Neural cell (in vitro differentiated cells): ENCODE data around the gene SLC27A1. TPM values are rescaled to one million over a fixed set of nuclear protein-coding genes. Genes with fewer than 3 reads are reported as not detected.

Experiments
- H2AFZ ChIP-seq: fragments of 200-600, 300-800 bp; sonication (generic), shearing (Covaris generic); 2 replicates; pipeline ENCODE4 v1.6.0; 2014; ENCODE audit warnings: low read depth, mild to moderate bottlenecking, antibody characterized with exemption, low read length, moderate library complexity
- H3F3A ChIP-seq: fragments of 200-600 bp; shearing (Covaris generic); 2 replicates; pipeline ENCODE4 v1.6.1; 2016; ENCODE audit warnings: mild to moderate bottlenecking, moderate library complexity, mixed read lengths, antibody characterized with exemption, low read length; ENCODE audit not compliant: insufficient read depth, poor library complexity, severe bottlenecking
- H3K27ac ChIP-seq: fragments of 200-600, 300-800 bp; sonication (generic), shearing (Covaris generic); 2 replicates; pipeline ENCODE4 v1.5.1; 2014; ENCODE audit warnings: mild to moderate bottlenecking, low read length, moderate library complexity
- H3K27me3 ChIP-seq: fragments of 300-800, 200-600 bp; sonication (generic), shearing (Covaris generic); 2 replicates; pipeline ENCODE4 v1.6.0; 2014; ENCODE audit warnings: mild to moderate bottlenecking, low read depth, low read length, moderate library complexity; ENCODE audit not compliant: insufficient read depth
- H3K36me3 ChIP-seq: fragments of 300-800, 200-600 bp; sonication (generic), shearing (Covaris generic); 2 replicates; pipeline ENCODE4 v1.5.1; 2014; ENCODE audit warnings: mild to moderate bottlenecking, antibody characterized with exemption, low read length, moderate library complexity; ENCODE audit not compliant: insufficient read depth
- H3K4me2 ChIP-seq: fragments of 300-800, 200-600 bp; sonication (generic), shearing (Covaris generic); 2 replicates; pipeline ENCODE4 v1.6.0; 2014; ENCODE audit warnings: mild to moderate bottlenecking, low read length
- H3K4me3 ChIP-seq: fragments of 300-800, 200-600 bp; sonication (generic), shearing (Covaris generic); 2 replicates; pipeline ENCODE4 v1.5.1; 2014; ENCODE audit warnings: mild to moderate bottlenecking, low read length, moderate library complexity
- H3K79me2 ChIP-seq: fragments of 200-600 bp; shearing (Covaris generic); replicated peaks from 2 replicates; pipeline ENCODE4 v1.6.0; 2014; ENCODE audit warnings: mild to moderate bottlenecking, low read length, moderate library complexity; ENCODE audit not compliant: insufficient read depth
- H3K9ac ChIP-seq: fragments of 300-800, 200-600 bp; sonication (generic), shearing (Covaris generic); 2 replicates; pipeline ENCODE4 v1.6.1; 2016; ENCODE audit warnings: mild to moderate bottlenecking, low read length, mixed read lengths
- H3K9me2 ChIP-seq: fragments of 200-600 bp; shearing (Covaris generic); 2 replicates; pipeline ENCODE4 v1.6.1; 2016; ENCODE audit warnings: mild to moderate bottlenecking, low read length, mixed read lengths; ENCODE audit not compliant: insufficient read depth
- H3K9me3 ChIP-seq: fragments of 200-600, 300-800 bp; sonication (generic), shearing (Covaris generic); 2 replicates; pipeline ENCODE4 v1.6.1; 2016; ENCODE audit warnings: mild to moderate bottlenecking, mixed run types, low read length, moderate library complexity, mixed read lengths
- H4K20me1 ChIP-seq: fragments of 200-600 bp; shearing (Covaris generic); 2 replicates; pipeline ENCODE4 v1.6.1; 2016; ENCODE audit warnings: mild to moderate bottlenecking, mixed run types; ENCODE audit not compliant: insufficient read depth
- CTCF ChIP-seq: fragments of 450-650 bp; IDR thresholded peaks from 2 replicates; pipeline ENCODE4 v1.5.1; 2014; ENCODE audit warnings: antibody characterized with exemption, mild to moderate bottlenecking, moderate library complexity; ENCODE audit not compliant: poor library complexity, severe bottlenecking
- POLR2AphosphoS5 ChIP-seq: IDR thresholded peaks from 2 replicates; pipeline ENCODE4 v1.6.1; 2012
- RAD21 ChIP-seq: fragments of 450-650 bp; conservative IDR thresholded peaks from 2 replicates; pipeline ENCODE4 v1.6.1; 2014; ENCODE audit warnings: antibody characterized with exemption, mild to moderate bottlenecking, moderate library complexity
- SMC3 ChIP-seq: fragments of 450-650 bp; conservative IDR thresholded peaks from 2 replicates; pipeline ENCODE4 v1.6.1; 2014; ENCODE audit warnings: antibody characterized with exemption, mild to moderate bottlenecking, moderate library complexity; ENCODE audit not compliant: poor library complexity
- polyA plus RNA-seq: library from polyadenylated mRNA; depleted of rRNA; stranded (reverse); fragments of >200 nt; gene quantifications from 2 replicates; pipeline ENCODE4 v1.2.3, GENCODE V29; 2014
- TF ChIP-seq, protein P1 (sequence below): IDR thresholded peaks from 2 replicates; pipeline ENCODE4 v1.6.1; 2012; ENCODE audit warnings: borderline replicate concordance

SLC27A1 gene
- polyA plus RNA-seq, 1 donor from 2014 or later: 22.0 TPM

- H3K27ac ChIP-seq: no peak overlapping the region
- no peak overlapping the region for H2AFZ ChIP-seq
- H3K27me3 ChIP-seq: no peaks in the 10 kb centered on the region
- no peak overlapping the region for H3K4me2 ChIP-seq
- TF ChIP-seq SMC3 (no peak), POLR2AphosphoS5 (no peak), RAD21 (no peak)
- TF ChIP-seq, protein P1, sequence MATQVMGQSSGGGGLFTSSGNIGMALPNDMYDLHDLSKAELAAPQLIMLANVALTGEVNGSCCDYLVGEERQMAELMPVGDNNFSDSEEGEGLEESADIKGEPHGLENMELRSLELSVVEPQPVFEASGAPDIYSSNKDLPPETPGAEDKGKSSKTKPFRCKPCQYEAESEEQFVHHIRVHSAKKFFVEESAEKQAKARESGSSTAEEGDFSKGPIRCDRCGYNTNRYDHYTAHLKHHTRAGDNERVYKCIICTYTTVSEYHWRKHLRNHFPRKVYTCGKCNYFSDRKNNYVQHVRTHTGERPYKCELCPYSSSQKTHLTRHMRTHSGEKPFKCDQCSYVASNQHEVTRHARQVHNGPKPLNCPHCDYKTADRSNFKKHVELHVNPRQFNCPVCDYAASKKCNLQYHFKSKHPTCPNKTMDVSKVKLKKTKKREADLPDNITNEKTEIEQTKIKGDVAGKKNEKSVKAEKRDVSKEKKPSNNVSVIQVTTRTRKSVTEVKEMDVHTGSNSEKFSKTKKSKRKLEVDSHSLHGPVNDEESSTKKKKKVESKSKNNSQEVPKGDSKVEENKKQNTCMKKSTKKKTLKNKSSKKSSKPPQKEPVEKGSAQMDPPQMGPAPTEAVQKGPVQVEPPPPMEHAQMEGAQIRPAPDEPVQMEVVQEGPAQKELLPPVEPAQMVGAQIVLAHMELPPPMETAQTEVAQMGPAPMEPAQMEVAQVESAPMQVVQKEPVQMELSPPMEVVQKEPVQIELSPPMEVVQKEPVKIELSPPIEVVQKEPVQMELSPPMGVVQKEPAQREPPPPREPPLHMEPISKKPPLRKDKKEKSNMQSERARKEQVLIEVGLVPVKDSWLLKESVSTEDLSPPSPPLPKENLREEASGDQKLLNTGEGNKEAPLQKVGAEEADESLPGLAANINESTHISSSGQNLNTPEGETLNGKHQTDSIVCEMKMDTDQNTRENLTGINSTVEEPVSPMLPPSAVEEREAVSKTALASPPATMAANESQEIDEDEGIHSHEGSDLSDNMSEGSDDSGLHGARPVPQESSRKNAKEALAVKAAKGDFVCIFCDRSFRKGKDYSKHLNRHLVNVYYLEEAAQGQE: no peak
- H4K20me1 ChIP-seq: no peaks in the 10 kb centered on the region
- no peak overlapping the region for H3K4me3 ChIP-seq
- H3K9ac ChIP-seq: no peak overlapping the region
- H3K36me3 ChIP-seq: no peaks in the 10 kb centered on the region
- H3K9me2 ChIP-seq: no peaks in the 10 kb centered on the region
- no peaks in the 10 kb centered on the region for H3K9me3 ChIP-seq
- no peaks in the 10 kb centered on the region for H3K79me2 ChIP-seq
- H3F3A ChIP-seq: peaks cover 3% of the 10 kb centered on the region
Measured at GRCh38 chr19:17423429-17424208, 46.7 kb upstream of the SLC27A1 start.

DNA sequence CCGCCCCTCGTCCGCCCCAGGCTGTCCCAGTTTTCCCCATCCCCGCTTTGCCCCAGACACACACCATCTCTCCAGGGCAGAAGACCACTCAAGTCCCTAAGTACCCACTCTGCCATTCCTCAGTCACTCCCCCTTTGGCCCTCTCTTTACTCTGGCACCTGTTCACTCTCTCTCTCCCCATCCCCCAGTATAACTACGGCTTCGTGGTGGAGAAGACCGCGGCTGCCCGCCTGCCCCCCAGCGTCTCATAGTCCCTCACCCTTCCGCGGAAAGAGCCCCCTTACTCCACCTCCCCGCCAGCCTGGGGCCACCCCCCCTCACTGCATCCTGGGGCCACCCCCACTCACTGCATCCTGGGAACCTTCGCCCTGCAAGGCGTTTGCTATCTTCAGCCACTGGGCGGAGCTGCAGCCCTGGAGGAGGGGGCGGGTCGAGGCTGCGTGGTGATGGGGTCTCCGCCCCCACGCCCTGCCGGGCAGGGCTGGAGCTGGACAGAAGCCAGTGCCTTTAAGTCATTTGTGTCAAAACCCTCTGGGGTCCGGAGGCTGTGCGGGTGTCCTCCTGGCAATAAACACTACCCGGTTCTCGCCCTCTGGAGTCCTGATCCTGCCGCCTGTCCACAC, 45.5 kb upstream of the SLC27A1 start:
- no peak overlapping the region for H3K4me2 ChIP-seq

More for the DNA sequence above, 45.5 kb upstream of the SLC27A1 start:
- Histone ChIP-seq H3F3A (no peaks in the 10 kb centered on the region), H3K9ac (no peak overlapping the region), H2AFZ (no peak overlapping the region), H3K27me3 (no peaks in the 10 kb centered on the region), H3K27ac (no peak overlapping the region), H4K20me1 (no peaks in the 10 kb centered on the region), H3K79me2 (no peaks in the 10 kb centered on the region), H3K4me3 (no peak overlapping the region), H3K9me2 (no peaks in the 10 kb centered on the region), H3K9me3 (no peaks in the 10 kb centered on the region), H3K36me3 (no peaks in the 10 kb centered on the region)
- TF ChIP-seq SMC3: peak; percentile 16
- peak; percentile 31 for TF ChIP-seq RAD21
- TF ChIP-seq POLR2AphosphoS5: no peak
- TF ChIP-seq CTCF: peak; percentile 44
